NCI-H2196 treated with DMSO at 0.1 percent for 48 hours (cell line): ENCODE results near the gene GALNTL6.
"Not testable (repeated sequence)": the region's sequence is repeated elsewhere in the genome, so short reads cannot be mapped to it uniquely, and the experiment has no call there.

Source experiments
- DNase-seq: peaks from one replicate; lab custom pipeline; 2025; ENCODE audit not compliant: unreplicated experiment; lab: John Stamatoyannopoulos, UW

GALNTL6 gene

GRCh38 chr4:172850838-172851237 is 1037.6 kb downstream of the GALNTL6 start:
- no peak for DNase-seq

GRCh38 chr4:172851534-172851933 is 1038.3 kb downstream of the GALNTL6 start:
- DNase-seq, result no peak

DNA sequence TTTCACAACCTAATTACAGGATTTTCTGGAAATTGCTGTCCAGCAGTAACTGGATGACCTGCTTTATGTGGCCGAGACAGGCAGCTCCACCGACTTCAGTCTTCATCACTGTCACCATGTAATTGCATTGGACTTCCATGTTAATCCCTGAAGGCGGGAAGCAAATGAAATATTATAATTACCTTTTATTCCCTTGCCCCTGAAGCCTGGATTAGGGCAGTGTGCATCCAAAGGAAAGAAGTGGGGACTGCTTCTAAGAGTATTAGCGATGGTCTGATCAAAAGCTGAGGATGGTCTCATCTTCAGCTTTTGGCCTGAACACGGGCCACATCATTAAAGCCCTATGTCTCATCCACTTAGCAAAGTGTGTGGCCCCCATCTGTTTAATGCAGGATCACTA is 1043.8 kb downstream of the GALNTL6 start:
- no peak for DNase-seq

DNA sequence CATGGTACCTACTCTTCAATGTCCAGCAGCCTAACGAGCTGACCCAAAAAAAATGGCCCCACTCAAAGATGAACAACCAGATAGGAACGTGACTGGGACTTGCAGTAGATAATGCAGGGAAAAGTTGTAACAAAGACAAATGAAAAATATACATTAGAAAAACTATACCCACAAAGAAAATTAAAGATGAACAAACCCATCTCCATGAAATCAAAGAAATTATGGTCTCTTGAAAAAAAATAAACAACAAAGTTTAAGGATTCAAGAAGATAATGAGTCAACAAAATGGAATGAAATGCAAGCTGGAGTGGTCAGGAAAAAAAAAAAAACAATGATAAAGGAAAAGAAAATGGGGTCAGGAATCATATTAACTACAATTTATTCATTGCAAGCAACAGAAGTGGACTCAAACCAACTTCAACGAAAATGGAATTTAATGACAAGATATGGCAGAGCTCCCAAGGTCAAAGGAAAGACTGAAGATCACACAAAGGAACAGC is 1045.6 kb downstream of the GALNTL6 start:
- DNase-seq, result no peak

DNA sequence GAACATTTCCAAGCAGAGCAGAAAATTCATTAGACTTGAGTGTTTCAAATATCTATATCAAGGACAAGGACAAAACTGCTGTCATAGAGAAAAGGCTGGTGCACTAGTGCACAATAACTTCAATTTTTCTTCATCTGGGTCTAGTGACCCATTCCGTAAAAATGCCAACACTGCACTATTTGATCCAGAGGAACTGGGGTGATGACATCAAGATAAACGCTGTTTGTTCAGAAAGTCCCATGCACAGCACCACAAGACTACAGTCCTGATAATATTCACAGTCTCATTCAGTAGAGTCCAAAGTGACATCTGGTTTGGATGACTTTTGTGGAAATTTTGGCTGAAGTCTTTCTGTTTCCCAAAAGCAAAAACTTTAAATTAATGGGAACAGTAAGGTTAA is 1051.9 kb downstream of the GALNTL6 start:
- DNase-seq, result no peak

DNA sequence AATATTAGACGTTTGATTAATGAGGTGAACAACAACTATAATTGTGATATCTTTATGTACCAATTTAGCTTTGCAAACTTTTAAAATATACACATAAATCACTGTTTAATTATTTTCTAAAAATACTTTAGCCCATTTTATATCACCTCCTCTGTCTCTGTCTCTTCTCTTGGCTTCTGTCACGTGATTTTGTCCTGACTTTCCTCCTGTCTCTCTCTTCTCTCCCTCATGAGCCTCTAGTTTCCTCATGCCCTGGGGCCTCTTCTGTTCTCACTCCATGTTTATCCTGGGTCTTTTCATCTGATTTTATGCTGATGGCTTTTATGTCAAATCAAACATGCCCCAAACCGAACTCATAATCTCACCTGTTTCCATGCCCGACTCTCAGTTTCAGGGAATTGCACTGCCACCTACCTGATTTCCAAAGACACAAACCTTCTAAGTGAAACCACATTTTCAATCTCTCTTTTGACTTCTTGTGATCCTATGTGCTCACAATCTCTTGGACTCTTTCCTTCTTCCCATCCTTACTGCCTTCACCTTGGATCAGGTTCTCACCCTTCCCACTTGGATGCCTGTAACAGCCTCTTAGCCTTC is 1052.4 kb downstream of the GALNTL6 start:
- DNase-seq, result no peak

DNA sequence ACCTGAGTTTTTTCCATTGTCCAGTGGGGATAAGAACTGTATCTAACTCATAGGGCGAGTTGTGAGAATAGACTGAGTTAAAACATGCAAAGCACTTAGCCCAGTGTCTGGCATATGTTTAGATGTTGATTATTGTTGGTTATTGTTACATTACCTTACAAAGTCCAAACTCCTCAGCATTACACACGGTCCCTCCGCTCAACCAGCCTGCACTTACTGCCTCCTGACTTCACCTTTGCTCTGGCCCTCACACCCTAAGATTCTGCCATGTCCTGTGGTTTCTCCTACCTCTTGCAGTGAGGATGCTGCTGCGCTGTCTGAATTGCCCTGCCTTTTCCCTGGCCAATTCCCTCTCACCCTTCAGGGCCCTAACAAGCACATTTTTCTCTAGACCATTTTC is 1053.2 kb downstream of the GALNTL6 start:
- DNase-seq, result no peak

- DNase-seq, result no peak
Observed at GRCh38 chr4:172867835-172868234, 1054.6 kb downstream of the GALNTL6 start.

GRCh38 chr4:172868271-172868670 is 1055.1 kb downstream of the GALNTL6 start:
- DNase-seq, result no peak

DNA sequence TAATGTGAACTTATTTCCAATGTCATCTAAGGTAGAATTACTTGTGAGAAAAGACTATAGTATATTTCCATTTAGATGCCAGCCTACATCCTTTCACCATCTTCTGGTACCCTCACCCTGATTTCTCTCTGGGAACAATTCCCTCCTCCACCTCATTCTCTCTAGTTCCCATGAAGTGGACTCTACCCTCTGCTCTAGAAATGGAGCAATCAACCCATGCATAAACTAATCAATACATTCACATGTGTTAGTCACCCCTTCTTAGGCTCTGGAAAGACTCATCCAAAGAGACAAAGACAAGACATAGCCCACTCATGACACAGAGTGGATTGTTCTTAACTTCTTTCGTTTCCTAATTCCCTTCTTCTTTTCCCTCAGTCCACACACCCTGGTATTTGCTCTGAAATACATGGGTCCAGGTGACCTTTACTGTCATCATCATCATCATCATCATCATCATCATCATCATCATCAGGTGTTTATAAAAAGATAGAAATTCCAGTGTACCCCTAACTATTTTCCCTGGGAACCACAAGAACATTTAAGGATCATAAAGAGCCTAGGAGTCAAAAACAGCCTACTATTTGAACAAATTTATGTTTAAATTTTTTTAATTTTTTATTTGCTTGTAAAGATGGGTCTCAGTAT is 1056.5 kb downstream of the GALNTL6 start:
- DNase-seq, result no peak

DNA sequence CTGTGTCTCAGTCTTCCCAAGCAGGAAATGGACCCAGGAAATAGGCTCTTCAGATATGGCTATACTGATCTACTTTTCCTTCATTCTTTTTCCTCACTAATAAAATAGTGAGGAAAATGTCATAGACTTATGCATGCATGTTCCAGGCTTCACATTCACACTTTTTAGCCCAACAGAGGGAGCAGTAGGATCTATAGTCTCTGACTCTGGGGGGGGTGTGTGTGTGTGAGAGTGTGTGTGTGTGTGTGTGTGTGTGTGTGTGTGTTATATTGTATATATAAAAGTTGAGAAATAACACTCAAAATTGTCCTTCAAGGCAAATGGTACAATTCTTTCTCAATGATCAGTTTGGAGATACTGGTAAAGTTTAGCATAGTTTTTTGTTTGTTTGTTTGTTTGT is 1058.2 kb downstream of the GALNTL6 start:
- DNase-seq, result no peak

DNA sequence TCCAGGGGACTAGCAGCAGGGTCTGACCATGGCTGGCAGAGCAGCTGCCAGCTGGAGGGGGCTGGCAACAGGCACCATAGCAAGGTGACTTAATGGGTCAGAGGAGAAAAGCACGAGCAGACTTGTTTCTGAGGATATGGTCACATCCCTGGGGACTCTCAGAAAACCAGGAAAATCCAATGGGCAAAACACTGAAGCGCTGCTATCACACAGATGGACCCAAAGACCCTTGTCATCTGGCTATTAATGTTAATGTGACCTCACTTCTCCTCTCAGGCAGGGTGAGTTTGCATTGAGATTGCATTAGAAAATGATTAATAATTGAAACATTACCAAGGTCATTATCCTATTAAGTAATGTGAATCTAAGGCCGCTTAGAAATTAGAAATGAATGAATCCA is 1061.7 kb downstream of the GALNTL6 start:
- no peak for DNase-seq

- no peak for DNase-seq
Observed at GRCh38 chr4:172876394-172876793, 1063.2 kb downstream of the GALNTL6 start.

- no peak for DNase-seq
Observed at GRCh38 chr4:172881645-172882044, 1068.4 kb downstream of the GALNTL6 start.

DNA sequence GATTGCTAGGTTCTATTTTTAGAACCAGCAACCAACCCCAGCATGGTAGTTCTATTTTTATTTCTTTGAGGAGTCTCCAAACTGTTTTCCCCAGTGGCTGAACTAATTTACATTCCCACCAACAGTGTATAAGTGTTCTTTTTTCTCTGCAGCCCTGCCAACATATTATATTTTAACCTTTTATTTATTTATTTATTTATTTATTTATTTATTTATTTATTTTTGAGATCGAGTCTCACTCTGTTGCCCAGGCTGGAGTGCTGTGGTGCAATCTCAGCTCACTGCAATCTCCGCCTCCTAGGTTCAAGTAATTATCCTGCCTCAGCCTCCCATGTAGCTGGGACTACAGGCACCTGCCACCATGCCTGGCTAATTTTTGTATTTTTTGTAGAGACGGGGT is 1074.2 kb downstream of the GALNTL6 start:
- not testable (repeated sequence) for DNase-seq

- no peak for DNase-seq
Observed at GRCh38 chr4:172887959-172888358, 1074.8 kb downstream of the GALNTL6 start.

GRCh38 chr4:172892300-172892699 is 1079.1 kb downstream of the GALNTL6 start:
- no peak for DNase-seq

DNA sequence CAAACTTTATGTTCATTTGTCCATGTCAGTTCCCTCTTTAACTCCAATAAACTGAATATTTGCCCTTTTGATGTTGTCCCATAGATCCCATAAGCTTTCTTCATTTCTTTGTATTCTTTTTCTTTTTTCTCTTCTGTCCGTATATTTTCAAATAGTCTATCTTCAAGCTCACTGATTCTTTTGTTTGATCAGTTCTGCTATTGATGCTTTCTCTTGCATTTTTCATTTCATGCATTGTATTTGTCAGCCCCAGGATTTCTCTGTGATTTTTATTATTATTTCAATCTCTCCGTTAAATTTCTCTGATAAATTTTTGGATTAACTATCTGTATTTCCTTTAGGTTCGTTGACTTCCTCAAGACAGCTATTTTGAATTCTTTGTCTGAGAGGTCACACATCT is 1082.5 kb downstream of the GALNTL6 start:
- no peak for DNase-seq

DNA sequence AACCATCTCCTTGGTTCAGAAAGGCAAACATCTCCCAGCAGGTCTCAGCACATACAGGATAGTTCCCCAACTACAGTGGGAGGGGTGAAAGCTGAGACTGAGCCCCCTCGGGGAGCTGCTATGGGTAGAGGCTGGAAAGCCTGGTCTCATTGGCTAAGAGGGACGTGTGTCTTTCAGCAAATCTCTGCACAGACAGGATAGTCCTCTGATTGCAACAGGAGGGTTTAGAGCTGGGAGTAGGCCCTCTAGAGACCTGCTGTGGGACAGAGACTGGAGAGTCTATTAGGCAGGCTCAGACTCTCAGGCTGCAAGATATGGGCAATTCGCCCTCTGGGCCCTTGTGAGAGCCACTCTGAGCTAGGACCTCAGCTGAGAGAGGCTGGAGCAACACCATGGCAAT is 1083.8 kb downstream of the GALNTL6 start:
- DNase-seq, result no peak

- no peak for DNase-seq
Observed at GRCh38 chr4:172898715-172899114, 1085.5 kb downstream of the GALNTL6 start.

- DNase-seq, result no peak
Observed at GRCh38 chr4:172899861-172900260, 1086.7 kb downstream of the GALNTL6 start.

GRCh38 chr4:172900900-172901299 is 1087.7 kb downstream of the GALNTL6 start:
- no peak for DNase-seq

- DNase-seq, result not testable (repeated sequence)
Observed at GRCh38 chr4:172912468-172912867, 1099.3 kb downstream of the GALNTL6 start.
